SK-N-SH treated with all-trans-retinoic acid at 6 μM for 48 hours (cell line): ENCODE measurements around the gene PRKAR1B.

Source experiments
- ATAC-seq: fragments of 200-7000 bp; cut with Tn5 transposase; 3 replicates; pipeline ENCODE4 v1.9.1; 2020; ENCODE audit warnings: mild to moderate bottlenecking, moderate library complexity
- ARNTL ChIP-seq: fragments of 450-650 bp; formaldehyde crosslinking; IDR thresholded peaks from 2 replicates; pipeline ENCODE4 v1.5.0; 2020; ENCODE audit warnings: low read depth, mild to moderate bottlenecking, moderate library complexity, borderline replicate concordance
- GLIS3 ChIP-seq: fragments of 250-450 bp; sonication (Bioruptor Pico); IDR thresholded peaks from 2 replicates; pipeline ENCODE4 v1.5.0; 2020; ENCODE audit warnings: mild to moderate bottlenecking, moderate library complexity
- ISL1 ChIP-seq: fragments of 250-450 bp; sonication (Bioruptor Pico); IDR thresholded peaks from 2 replicates; pipeline ENCODE4 v2.1.2; 2022; ENCODE audit warnings: mild to moderate bottlenecking, moderate library complexity
- OSR1 ChIP-seq: fragments of 250-450 bp; sonication (Bioruptor Pico); IDR thresholded peaks from 2 replicates; pipeline ENCODE4 v1.8.0; 2022; ENCODE audit warnings: moderate library complexity, mild to moderate bottlenecking, inconsistent platforms
- PATZ1 ChIP-seq: fragments of 250-450 bp; sonication (Bioruptor Pico); IDR thresholded peaks from 2 replicates; pipeline ENCODE4 v1.8.0; 2020; ENCODE audit warnings: mild to moderate bottlenecking, moderate library complexity, borderline replicate concordance
- POU6F1 ChIP-seq: fragments of 250-450 bp; sonication (Bioruptor Pico); IDR thresholded peaks from 2 replicates; pipeline ENCODE4 v1.8.0; 2021; ENCODE audit warnings: low read depth, mild to moderate bottlenecking, moderate library complexity, borderline replicate concordance
- PPARA ChIP-seq: fragments of 250-450 bp; sonication (Bioruptor Pico); IDR thresholded peaks from 2 replicates; pipeline ENCODE4 v1.5.0; 2020; ENCODE audit warnings: mild to moderate bottlenecking, borderline replicate concordance
- SNAI2 ChIP-seq: fragments of 250-450 bp; sonication (Bioruptor Pico); IDR thresholded peaks from 2 replicates; pipeline ENCODE4 v1.5.0; 2020; ENCODE audit warnings: mild to moderate bottlenecking, moderate library complexity
- TCF4 ChIP-seq: fragments of 250-450 bp; sonication (Bioruptor Pico); IDR thresholded peaks from 2 replicates; pipeline ENCODE4 v1.8.0; 2021; ENCODE audit warnings: mild to moderate bottlenecking, moderate library complexity, borderline replicate concordance
- TSHZ2 ChIP-seq: fragments of 250-450 bp; sonication (Bioruptor Pico); IDR thresholded peaks from 2 replicates; pipeline ENCODE4 v1.5.0; 2020; ENCODE audit warnings: mild to moderate bottlenecking, moderate library complexity
- ZC3H10 ChIP-seq: fragments of 250-450 bp; sonication (Bioruptor Pico); IDR thresholded peaks from 2 replicates; pipeline ENCODE4 v1.5.1; 2021; ENCODE audit warnings: mild to moderate bottlenecking, moderate library complexity
- ZFP3 ChIP-seq: fragments of 250-450 bp; sonication (Bioruptor Pico); IDR thresholded peaks from 2 replicates; pipeline ENCODE4 v1.5.0; 2020; ENCODE audit warnings: mild to moderate bottlenecking, moderate library complexity
- ZNF565 ChIP-seq: fragments of 450-650 bp; formaldehyde crosslinking; conservative IDR thresholded peaks from 2 replicates; pipeline ENCODE4 v1.5.0; 2020; ENCODE audit warnings: low read depth, mild to moderate bottlenecking, moderate library complexity
- ZNF70 ChIP-seq: fragments of 450-650 bp; formaldehyde crosslinking; IDR thresholded peaks from 2 replicates; pipeline ENCODE4 v1.5.0; 2020; ENCODE audit warnings: mild to moderate bottlenecking, moderate library complexity
- ZNF8 ChIP-seq: fragments of 450-650 bp; formaldehyde crosslinking; IDR thresholded peaks from 2 replicates; pipeline ENCODE4 v1.5.0; 2020; ENCODE audit warnings: mild to moderate bottlenecking, moderate library complexity

PRKAR1B gene

GRCh38 chr7:512541-513311, 214.4 kb downstream of the PRKAR1B start:
- TF ChIP-seq ZNF8 (no peak), ZC3H10 (CRISPR knock-in tag) (no peak), ZNF565 (CRISPR knock-in tag) (no peak), SNAI2 (no peak), OSR1 (CRISPR knock-in tag) (no peak)
- ATAC-seq: no peak

GRCh38 chr7:512146-512510, 215.0 kb downstream of the PRKAR1B start:
- TF ChIP-seq ZFP3 (CRISPR knock-in tag): no peak
- no peak for ATAC-seq

GRCh38 chr7:511476-512145, 215.5 kb downstream of the PRKAR1B start:
- TF ChIP-seq ARNTL (CRISPR knock-in tag): no peak
- no peak for TF ChIP-seq ISL1 (CRISPR knock-in tag)
- no peak for ATAC-seq

GRCh38 chr7:510782-511281, 216.2 kb downstream of the PRKAR1B start:
- TF ChIP-seq PATZ1 (CRISPR knock-in tag) (no peak), POU6F1 (CRISPR knock-in tag) (no peak), GLIS3 (CRISPR knock-in tag) (no peak), ZNF70 (CRISPR knock-in tag) (no peak), TCF4 (CRISPR knock-in tag) (no peak), ZNF8 (no peak)
- ATAC-seq: no peak

- no peak for TF ChIP-seq ARNTL (CRISPR knock-in tag)
- no peak for ATAC-seq
These were observed 217.0 kb downstream of the PRKAR1B start for GRCh38 chr7:510131-510481.

GRCh38 chr7:509426-510130, 217.5 kb downstream of the PRKAR1B start:
- no peak for TF ChIP-seq PPARA (CRISPR knock-in tag)
- no peak for TF ChIP-seq ZNF70 (CRISPR knock-in tag)
- no peak for TF ChIP-seq ZNF8
- no peak for TF ChIP-seq POU6F1 (CRISPR knock-in tag)
- no peak for TF ChIP-seq OSR1 (CRISPR knock-in tag)
- no peak for TF ChIP-seq ZC3H10 (CRISPR knock-in tag)
- no peak for TF ChIP-seq TSHZ2 (CRISPR knock-in tag)
- no peak for TF ChIP-seq ARNTL (CRISPR knock-in tag)
- ATAC-seq: no peak
